PFSK-1 (cell line): ENCODE data around the gene DNAJB8.

Experiments used
- FOXP2 ChIP-seq: optimal IDR thresholded peaks from 2 replicates; pipeline ENCODE3; 2011; ENCODE audit warnings: borderline replicate concordance, control low read depth, inconsistent platforms; ENCODE audit not compliant: insufficient read depth; ENCODE audit errors: extremely low read length, extremely low read depth
- POLR2AphosphoS5 ChIP-seq: IDR thresholded peaks from 2 replicates; pipeline ENCODE4 v1.6.1; 2012; ENCODE audit warnings: low read depth, mild to moderate bottlenecking, control low read depth, low read length, moderate library complexity
- SIN3A ChIP-seq: IDR thresholded peaks from 2 replicates; pipeline ENCODE4 v1.6.1; 2012; ENCODE audit warnings: mild to moderate bottlenecking, low read length, moderate library complexity, borderline replicate concordance; ENCODE audit not compliant: insufficient read depth
- TAF1 ChIP-seq: IDR thresholded peaks from 2 replicates; pipeline ENCODE4 v1.6.1; 2012; ENCODE audit warnings: low read length, control low read depth, borderline replicate concordance; ENCODE audit not compliant: insufficient read depth
- TF ChIP-seq, protein P1 (sequence below), 2 experiments: IDR thresholded peaks; 2 replicates each; pipeline versions ENCODE4 v1.6.1 to v1.8.0; 2011 to 2012; ENCODE audit warnings: low read depth in 2 of 2, low read length in 2 of 2, control low read depth in 1 of 2, inconsistent platforms in 1 of 2, mild to moderate bottlenecking in 1 of 2, moderate library complexity in 1 of 2; ENCODE audit not compliant: insufficient read depth in 1 of 2

DNAJB8 gene

GRCh38 chr3:128493570-128494366 lies 27.1 kb upstream of the DNAJB8 start:
- TF ChIP-seq SIN3A (no peak), POLR2AphosphoS5 (no peak), TAF1 (no peak), FOXP2 (no peak)
- TF ChIP-seq, protein P1, sequence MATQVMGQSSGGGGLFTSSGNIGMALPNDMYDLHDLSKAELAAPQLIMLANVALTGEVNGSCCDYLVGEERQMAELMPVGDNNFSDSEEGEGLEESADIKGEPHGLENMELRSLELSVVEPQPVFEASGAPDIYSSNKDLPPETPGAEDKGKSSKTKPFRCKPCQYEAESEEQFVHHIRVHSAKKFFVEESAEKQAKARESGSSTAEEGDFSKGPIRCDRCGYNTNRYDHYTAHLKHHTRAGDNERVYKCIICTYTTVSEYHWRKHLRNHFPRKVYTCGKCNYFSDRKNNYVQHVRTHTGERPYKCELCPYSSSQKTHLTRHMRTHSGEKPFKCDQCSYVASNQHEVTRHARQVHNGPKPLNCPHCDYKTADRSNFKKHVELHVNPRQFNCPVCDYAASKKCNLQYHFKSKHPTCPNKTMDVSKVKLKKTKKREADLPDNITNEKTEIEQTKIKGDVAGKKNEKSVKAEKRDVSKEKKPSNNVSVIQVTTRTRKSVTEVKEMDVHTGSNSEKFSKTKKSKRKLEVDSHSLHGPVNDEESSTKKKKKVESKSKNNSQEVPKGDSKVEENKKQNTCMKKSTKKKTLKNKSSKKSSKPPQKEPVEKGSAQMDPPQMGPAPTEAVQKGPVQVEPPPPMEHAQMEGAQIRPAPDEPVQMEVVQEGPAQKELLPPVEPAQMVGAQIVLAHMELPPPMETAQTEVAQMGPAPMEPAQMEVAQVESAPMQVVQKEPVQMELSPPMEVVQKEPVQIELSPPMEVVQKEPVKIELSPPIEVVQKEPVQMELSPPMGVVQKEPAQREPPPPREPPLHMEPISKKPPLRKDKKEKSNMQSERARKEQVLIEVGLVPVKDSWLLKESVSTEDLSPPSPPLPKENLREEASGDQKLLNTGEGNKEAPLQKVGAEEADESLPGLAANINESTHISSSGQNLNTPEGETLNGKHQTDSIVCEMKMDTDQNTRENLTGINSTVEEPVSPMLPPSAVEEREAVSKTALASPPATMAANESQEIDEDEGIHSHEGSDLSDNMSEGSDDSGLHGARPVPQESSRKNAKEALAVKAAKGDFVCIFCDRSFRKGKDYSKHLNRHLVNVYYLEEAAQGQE (IDR thresholded peaks at IDR 0.05; ENCODE audit: insufficient read depth in 1 of 2, low read depth in 2 of 2, low read length in 2 of 2): no peak

GRCh38 chr3:128492671-128493569 lies 26.2 kb upstream of the DNAJB8 start, which contains the start of gene GATA2:
GATA2 (minus strand) TSS chr3:128493201; CDS start chr3:128487031, 6,170 bp downstream.
- no peak for TF ChIP-seq POLR2AphosphoS5
- TF ChIP-seq TAF1: no peak
- TF ChIP-seq SIN3A: no peak
- no peak for TF ChIP-seq FOXP2
- TF ChIP-seq, protein P1 (IDR thresholded peaks at IDR 0.05; ENCODE audit: insufficient read depth in 1 of 2, low read depth in 2 of 2, low read length in 2 of 2): no peak

- no peak for TF ChIP-seq POLR2AphosphoS5
- TF ChIP-seq FOXP2: no peak
These were observed 25.4 kb upstream of the DNAJB8 start for GRCh38 chr3:128491941-128492670.

- TF ChIP-seq, protein P1 (IDR thresholded peaks at IDR 0.05; ENCODE audit: insufficient read depth in 1 of 2, low read depth in 2 of 2, low read length in 2 of 2): no peak
- no peak for TF ChIP-seq SIN3A
- TF ChIP-seq TAF1: no peak
- TF ChIP-seq POLR2AphosphoS5: no peak
- no peak for TF ChIP-seq FOXP2
These were observed 24.9 kb upstream of the DNAJB8 start for GRCh38 chr3:128491691-128491940.
